Measurements from ENCODE around the gene SEMA5B. TPM values are rescaled to one million over a fixed set of nuclear protein-coding genes. Genes with fewer than 3 reads are reported as not detected.

SEMA5B gene
- total and polyA plus RNA-seq, 2 experiments from 2014 or later: 8.0 to 26.8 TPM

GRCh38 chr3:122985539-122985938, 42.0 kb downstream of the SEMA5B start:
- Histone ChIP-seq H3K27ac (ENCODE audit: low read depth) (peak overlapping the region; percentile 90; the same call in 1 of the 2 replicates), H3K9me2 (ENCODE audit: insufficient read depth) (no peaks in the 10 kb centered on the region), H3F3A (replicated peaks; ENCODE audit: low read depth) (peaks cover 13% of the 10 kb centered on the region), H3K36me3 (ENCODE audit: insufficient read depth) (no peaks in the 10 kb centered on the region), H3K4me3 (no peak overlapping the region), H2AFZ (no peak overlapping the region), H3K4me1 (ENCODE audit: insufficient read depth) (peaks cover 72% of the 10 kb centered on the region), H3K27me3 (ENCODE audit: insufficient read depth) (no peaks in the 10 kb centered on the region), H3K4me2 (peak overlapping the region; percentile 64; the same call in 1 of the 2 replicates), H4K20me1 (replicated peaks; ENCODE audit: insufficient read depth) (no peaks in the 10 kb centered on the region), H3K79me2 (replicated peaks; ENCODE audit: insufficient read depth) (no peaks in the 10 kb centered on the region)
- H3K4me1 Mint-ChIP-seq: peaks cover 76% of the 10 kb centered on the region
- H3K27ac Mint-ChIP-seq: peak overlapping the region; percentile 96
- no peaks in the 10 kb centered on the region for H3K9me3 Mint-ChIP-seq
- no peaks in the 10 kb centered on the region; the same call in 2 of the 3 replicates for H3K36me3 Mint-ChIP-seq (ENCODE audit: low read depth)
- peak overlapping the region; percentile 10; the same call in 1 of the 3 replicates for H3K4me3 Mint-ChIP-seq
- no peak for TF ChIP-seq POLR2AphosphoS5 (IDR thresholded peaks at IDR 0.05; ENCODE audit: low read depth)
- TF ChIP-seq JUNB (IDR thresholded peaks at IDR 0.05; ENCODE audit: unreplicated experiment): no peak
- no peak for TF ChIP-seq ZNF114 (CRISPR knock-in tag; IDR thresholded peaks at IDR 0.05)
- TF ChIP-seq ZNF462 (CRISPR knock-in tag; IDR thresholded peaks at IDR 0.05): no peak
- no peak for TF ChIP-seq ZNF331 (CRISPR knock-in tag; IDR thresholded peaks at IDR 0.05; ENCODE audit: low read depth)
- no peak for TF ChIP-seq CTCF (conservative IDR thresholded peaks at IDR 0.05; ENCODE audit: low read depth in 2 of 2)
- no peak for TF ChIP-seq ETS1 (IDR thresholded peaks at IDR 0.05)
- no peak for TF ChIP-seq EZH2phosphoT487 (IDR thresholded peaks at IDR 0.05; ENCODE audit: unreplicated experiment)
- TF ChIP-seq EZH2 (IDR thresholded peaks at IDR 0.05; ENCODE audit: low read depth, unreplicated experiment): no peak
- no peak for TF ChIP-seq NANOG (IDR thresholded peaks at IDR 0.05; ENCODE audit: borderline replicate concordance)
- TF ChIP-seq STAT1 (IDR thresholded peaks at IDR 0.05; ENCODE audit: unreplicated experiment): no peak
- no peak for TF ChIP-seq REST (IDR thresholded peaks at IDR 0.05; ENCODE audit: unreplicated experiment)
- TF ChIP-seq CREB1 (CRISPR knock-in tag; IDR thresholded peaks at IDR 0.05; ENCODE audit: low read depth): no peak
- peaks cover 17% of the 10 kb centered on the region for H3K27me3 Mint-ChIP-seq (ENCODE audit: insufficient read depth, low read depth, poor library complexity)
- peak; percentile 71 for DNase-seq (ENCODE audit: low spot score)
- peak; percentile 23 for ATAC-seq
